Nephron progenitor cell (in vitro differentiated cells): ENCODE data around the gene HCN2.

Source experiments
- DNase-seq: peaks from one replicate; pipeline ENCODE4 v3.0.0; 2021
- H3K27ac Mint-ChIP-seq: 2 replicates; pipeline ENCODE4 v1.8.0; 2021; ENCODE audit warnings: mild to moderate bottlenecking, moderate library complexity, mixed read lengths
- H3K27me3 Mint-ChIP-seq: 2 replicates; pipeline ENCODE4 v1.8.0; 2021; ENCODE audit warnings: mild to moderate bottlenecking, low read depth, mixed read lengths; ENCODE audit not compliant: poor library complexity
- H3K36me3 Mint-ChIP-seq: 2 replicates; pipeline ENCODE4 v1.8.0; 2021; ENCODE audit warnings: low read depth, mixed read lengths
- H3K4me1 Mint-ChIP-seq: 2 replicates; pipeline ENCODE4 v1.8.0; 2021; ENCODE audit warnings: mixed read lengths
- H3K4me3 Mint-ChIP-seq: 2 replicates; pipeline ENCODE4 v1.8.0; 2021; ENCODE audit warnings: mild to moderate bottlenecking, moderate library complexity, mixed read lengths
- H3K9me3 Mint-ChIP-seq: 2 replicates; pipeline ENCODE4 v1.8.0; 2021; ENCODE audit warnings: mild to moderate bottlenecking, moderate library complexity, mixed read lengths
- CTCF ChIP-seq: fragments of 200-600 bp; sonication (generic); IDR thresholded peaks from 2 replicates; pipeline ENCODE4 v1.5.0; 2021; ENCODE audit warnings: antibody characterized with exemption

The HCN2 gene

GRCh38 chr19:592101-592500 lies 2.4 kb downstream of the HCN2 start:
- no peaks in the 10 kb centered on the region for H3K4me1 Mint-ChIP-seq
- no peak overlapping the region for H3K4me3 Mint-ChIP-seq
- H3K27ac Mint-ChIP-seq = no peak overlapping the region
- no peak for DNase-seq
- no peaks in the 10 kb centered on the region for H3K9me3 Mint-ChIP-seq
- peaks cover 73% of the 10 kb centered on the region for H3K27me3 Mint-ChIP-seq
- TF ChIP-seq CTCF = no peak
- H3K36me3 Mint-ChIP-seq = no peaks in the 10 kb centered on the region

GRCh38 chr19:593055-593454 lies 3.4 kb downstream of the HCN2 start:
- H3K9me3 Mint-ChIP-seq = no peaks in the 10 kb centered on the region
- no peak overlapping the region for H3K27ac Mint-ChIP-seq
- H3K4me1 Mint-ChIP-seq = no peaks in the 10 kb centered on the region
- no peak for DNase-seq
- no peak for TF ChIP-seq CTCF
- H3K36me3 Mint-ChIP-seq = no peaks in the 10 kb centered on the region
- peaks cover 65% of the 10 kb centered on the region for H3K27me3 Mint-ChIP-seq
- no peak overlapping the region for H3K4me3 Mint-ChIP-seq

GRCh38 chr19:593505-593904 lies 3.8 kb downstream of the HCN2 start:
- Mint-ChIP-seq H3K27me3 (peaks cover 61% of the 10 kb centered on the region), H3K36me3 (no peaks in the 10 kb centered on the region), H3K4me1 (no peaks in the 10 kb centered on the region), H3K27ac (no peak overlapping the region), H3K4me3 (no peak overlapping the region), H3K9me3 (no peaks in the 10 kb centered on the region)
- DNase-seq = no peak
- no peak for TF ChIP-seq CTCF

GRCh38 chr19:594265-594870 lies 4.7 kb downstream of the HCN2 start:
- H3K27ac Mint-ChIP-seq = no peak overlapping the region
- TF ChIP-seq CTCF = no peak
- H3K27me3 Mint-ChIP-seq = peaks cover 52% of the 10 kb centered on the region
- no peaks in the 10 kb centered on the region for H3K4me1 Mint-ChIP-seq
- no peaks in the 10 kb centered on the region for H3K36me3 Mint-ChIP-seq
- no peaks in the 10 kb centered on the region for H3K9me3 Mint-ChIP-seq
- DNase-seq = no peak
- no peak overlapping the region for H3K4me3 Mint-ChIP-seq

- DNase-seq = no peak
- Mint-ChIP-seq H3K4me1 (no peaks in the 10 kb centered on the region), H3K27me3 (peaks cover 58% of the 10 kb centered on the region), H3K36me3 (no peaks in the 10 kb centered on the region), H3K9me3 (peaks cover 5% of the 10 kb centered on the region), H3K4me3 (no peak overlapping the region), H3K27ac (no peak overlapping the region)
- no peak for TF ChIP-seq CTCF
Observed at GRCh38 chr19:595326-596262, 5.9 kb downstream of the HCN2 start.
